Tibial nerve (tissue), 4 donors: ENCODE data around the gene ACTL7B.

Experiments
- CTCF ChIP-seq, 5 experiments: fragments of 200-600 bp in 3 of 5; fragments of 450-650 bp in 2 of 5; sonication (generic) in 3 of 5; IDR thresholded peaks; one replicate each; pipeline ENCODE4 v1.5.1; 2016 to 2019; ENCODE audit warnings: antibody characterized with exemption in 5 of 5, mild to moderate bottlenecking in 3 of 5, moderate library complexity in 2 of 5
- EP300 ChIP-seq, 2 donors: sonication (generic); formaldehyde crosslinking; IDR thresholded peaks; one replicate each; pipeline ENCODE4 v1.6.1; 2017; ENCODE audit warnings: antibody characterized with exemption in 2 of 2, mild to moderate bottlenecking in 1 of 2
- POLR2A ChIP-seq, 2 donors: fragments of 450-650 bp; IDR thresholded peaks; one replicate each; pipeline ENCODE4 v1.6.1; 2017; ENCODE audit warnings: antibody characterized with exemption in 2 of 2, mild to moderate bottlenecking in 2 of 2, moderate library complexity in 2 of 2

GRCh38 chr9:108845947-108846346 lies 9.8 kb downstream of the ACTL7B start:
- TF ChIP-seq CTCF (IDR thresholded peaks at IDR 0.05): no peak
- TF ChIP-seq EP300 (IDR thresholded peaks at IDR 0.05): no peak
- TF ChIP-seq POLR2A (IDR thresholded peaks at IDR 0.05): no peak
